Adrenal gland (tissue), 5 donors: ENCODE data around the gene PRSS8.

Source experiments
- POLR2A ChIP-seq, 2 donors: fragments of 450-650 bp; IDR thresholded peaks; one replicate each; pipeline ENCODE4 v1.6.1; 2017; ENCODE audit warnings: antibody characterized with exemption in 2 of 2, mild to moderate bottlenecking in 2 of 2, moderate library complexity in 1 of 2
- TF ChIP-seq, protein P1 (sequence below), 6 experiments: fragments of 450-650 bp in 4 of 6; fragments of 200-600 bp in 2 of 6; sonication (generic) in 1 of 6; IDR thresholded peaks; 1 replicate in 5 of 6; 2 replicates in 1 of 6; pipeline versions ENCODE4 v1.5.1 to v1.8.0; 2016 to 2021; ENCODE audit warnings: antibody characterized with exemption in 6 of 6, mild to moderate bottlenecking in 2 of 6, moderate library complexity in 1 of 6
- donor health status: DM: no; HTN: no; CAD: no.

DNA sequence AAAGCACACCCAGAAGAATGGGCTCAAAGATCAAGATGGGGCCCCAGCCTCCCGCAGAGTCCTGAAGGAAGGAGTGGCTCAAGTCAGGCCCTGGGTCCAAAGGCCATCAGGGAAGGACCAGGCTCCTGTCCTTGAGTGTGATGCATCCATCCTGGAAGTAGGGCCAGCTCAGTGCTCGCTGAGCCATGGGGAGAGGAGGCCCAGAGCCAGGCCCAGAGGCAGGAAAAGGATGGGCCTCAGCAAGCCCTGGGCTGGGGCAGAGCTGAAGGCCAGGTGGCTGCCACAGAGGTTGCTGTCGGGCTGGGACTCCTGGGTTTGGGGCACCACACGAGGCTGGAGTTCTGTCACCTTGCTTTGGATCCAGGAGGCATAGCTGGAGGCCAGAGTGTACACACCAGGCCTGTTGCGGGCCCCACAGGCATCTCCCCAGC, 3.7 kb downstream of the PRSS8 start:
- TF ChIP-seq, protein P1, sequence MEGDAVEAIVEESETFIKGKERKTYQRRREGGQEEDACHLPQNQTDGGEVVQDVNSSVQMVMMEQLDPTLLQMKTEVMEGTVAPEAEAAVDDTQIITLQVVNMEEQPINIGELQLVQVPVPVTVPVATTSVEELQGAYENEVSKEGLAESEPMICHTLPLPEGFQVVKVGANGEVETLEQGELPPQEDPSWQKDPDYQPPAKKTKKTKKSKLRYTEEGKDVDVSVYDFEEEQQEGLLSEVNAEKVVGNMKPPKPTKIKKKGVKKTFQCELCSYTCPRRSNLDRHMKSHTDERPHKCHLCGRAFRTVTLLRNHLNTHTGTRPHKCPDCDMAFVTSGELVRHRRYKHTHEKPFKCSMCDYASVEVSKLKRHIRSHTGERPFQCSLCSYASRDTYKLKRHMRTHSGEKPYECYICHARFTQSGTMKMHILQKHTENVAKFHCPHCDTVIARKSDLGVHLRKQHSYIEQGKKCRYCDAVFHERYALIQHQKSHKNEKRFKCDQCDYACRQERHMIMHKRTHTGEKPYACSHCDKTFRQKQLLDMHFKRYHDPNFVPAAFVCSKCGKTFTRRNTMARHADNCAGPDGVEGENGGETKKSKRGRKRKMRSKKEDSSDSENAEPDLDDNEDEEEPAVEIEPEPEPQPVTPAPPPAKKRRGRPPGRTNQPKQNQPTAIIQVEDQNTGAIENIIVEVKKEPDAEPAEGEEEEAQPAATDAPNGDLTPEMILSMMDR (IDR thresholded peaks at IDR 0.05), result no peak
- no peak for TF ChIP-seq POLR2A (IDR thresholded peaks at IDR 0.05)
